D341Med (cell line): ENCODE data around the gene BLOC1S5.
"Not testable (repeated sequence)": the region's sequence is repeated elsewhere in the genome, so short reads cannot be mapped to it uniquely, and the experiment has no call there.

ENCODE experiments used
- DNase-seq: peaks from one replicate; pipeline ENCODE4 v3.0.0; 2012; ENCODE audit warnings: low spot score

Gene BLOC1S5

GRCh38 chr6:7993399-7993798 is 70.8 kb downstream of the BLOC1S5 start:
- DNase-seq, result no peak

DNA sequence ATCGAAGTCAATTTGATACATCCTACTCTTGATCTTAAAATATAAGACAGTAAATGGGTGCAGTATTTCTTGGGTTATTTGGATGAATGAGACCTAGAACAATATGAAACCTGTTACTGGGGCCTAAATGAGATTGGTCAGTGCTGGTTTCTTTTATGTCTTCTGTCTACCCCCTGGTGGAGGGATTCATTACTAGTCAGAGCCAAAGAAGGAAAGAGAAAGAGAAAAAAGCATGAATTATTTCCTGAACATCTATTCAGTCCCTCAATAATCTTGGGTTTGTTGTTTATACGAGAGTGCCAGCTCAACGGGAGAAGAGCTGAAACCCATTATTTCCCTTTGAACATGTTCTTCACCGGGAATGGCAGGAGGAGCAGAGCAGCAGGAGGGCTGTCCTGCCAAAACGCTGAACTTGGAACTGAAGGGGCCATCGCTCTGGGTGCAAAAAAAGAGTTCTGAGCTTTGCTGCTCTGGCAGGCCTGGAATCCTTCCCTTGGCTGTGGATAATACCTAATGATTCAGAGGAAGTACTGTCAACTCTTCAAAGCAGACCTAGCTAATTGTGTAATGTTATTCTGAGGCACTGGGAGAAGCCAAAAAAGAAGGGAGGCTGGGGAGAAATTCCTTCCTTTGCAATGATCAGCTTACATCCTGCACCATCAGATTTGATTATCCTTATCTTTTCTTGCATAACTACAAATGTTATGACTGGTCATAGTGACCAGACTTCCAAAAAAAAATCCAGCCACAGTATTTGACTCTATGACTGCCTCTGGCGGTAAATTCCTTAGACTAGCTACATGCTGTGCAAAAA is 72.0 kb downstream of the BLOC1S5 start:
- peak; percentile 61 for DNase-seq

DNA sequence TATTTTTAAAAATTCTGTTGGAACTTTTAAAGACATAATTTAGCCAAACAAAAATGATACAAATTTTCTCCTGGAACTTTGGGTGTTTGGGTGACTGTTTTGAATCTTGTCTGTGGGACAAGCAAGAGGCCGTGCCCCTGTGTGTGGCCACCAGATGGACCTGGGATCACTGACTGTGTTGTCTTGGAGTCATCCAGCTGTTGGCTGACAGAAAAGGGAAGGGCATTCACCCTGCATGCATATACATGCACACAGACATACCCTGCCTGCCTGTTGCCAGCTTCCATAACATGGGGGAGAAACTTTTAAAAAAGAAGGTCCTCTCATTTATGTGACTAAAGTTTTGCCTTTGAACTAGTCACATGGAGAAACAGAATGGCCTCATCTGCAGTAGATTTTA is 72.7 kb downstream of the BLOC1S5 start:
- no peak for DNase-seq

DNA sequence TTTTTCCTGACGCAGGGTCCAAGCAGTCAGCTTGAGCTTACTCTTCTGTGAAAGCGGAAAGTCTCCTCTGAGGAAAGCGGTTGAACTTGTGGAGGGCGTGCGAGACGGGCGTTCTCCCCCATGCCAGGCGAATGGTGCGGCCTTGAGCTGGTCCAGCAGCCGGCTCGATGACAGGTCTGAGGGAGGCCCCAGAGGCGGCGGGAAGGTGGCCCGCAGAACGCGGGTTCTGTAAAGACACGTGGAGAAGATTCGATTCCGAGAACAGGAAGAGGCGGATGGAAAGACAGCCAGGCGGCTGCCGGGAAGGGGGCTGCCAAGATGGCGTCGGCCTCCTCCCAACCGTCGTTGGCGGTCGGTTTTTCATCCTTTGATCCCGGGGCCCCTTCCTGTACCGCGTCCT is 78.0 kb downstream of the BLOC1S5 start:
- no peak for DNase-seq

DNA sequence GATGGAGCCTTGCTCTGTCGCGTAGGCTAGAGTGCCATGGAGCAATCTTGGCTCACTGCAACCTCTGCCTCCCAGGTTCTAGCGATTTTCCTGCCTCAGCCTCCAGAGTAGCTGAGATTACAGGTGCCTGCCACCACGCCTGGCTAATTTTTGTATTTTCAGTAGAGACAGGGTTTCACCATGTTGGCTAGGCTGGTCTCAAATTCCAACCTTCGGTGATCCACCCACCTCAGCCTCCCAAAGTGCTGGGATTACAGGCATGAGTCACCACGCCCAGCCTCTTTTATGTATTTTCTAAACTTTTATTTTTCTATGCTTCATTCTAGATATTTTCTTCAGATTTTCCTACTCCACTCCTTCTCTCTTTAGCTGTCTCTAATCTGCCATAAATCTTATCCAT is 80.2 kb downstream of the BLOC1S5 start:
- DNase-seq, result not testable (repeated sequence)

DNA sequence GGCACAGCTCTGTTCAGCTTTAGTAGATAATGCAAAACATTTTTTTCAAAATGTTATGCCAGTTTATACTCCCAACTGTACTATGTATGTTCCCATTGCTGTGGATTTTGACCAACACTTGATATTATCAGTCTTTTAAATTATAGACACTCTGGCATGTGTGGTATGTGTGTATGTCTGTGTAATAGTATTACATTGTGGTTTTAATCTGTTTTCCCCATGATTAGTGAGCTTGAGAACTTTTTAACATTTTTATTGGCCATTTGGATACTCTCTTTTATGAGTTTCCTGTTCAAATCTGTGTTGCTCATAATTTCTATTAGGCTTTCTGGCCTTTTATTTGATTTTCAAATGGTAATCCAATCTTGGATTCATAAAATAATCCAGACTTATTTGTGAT is 84.4 kb downstream of the BLOC1S5 start:
- DNase-seq, result no peak

DNA sequence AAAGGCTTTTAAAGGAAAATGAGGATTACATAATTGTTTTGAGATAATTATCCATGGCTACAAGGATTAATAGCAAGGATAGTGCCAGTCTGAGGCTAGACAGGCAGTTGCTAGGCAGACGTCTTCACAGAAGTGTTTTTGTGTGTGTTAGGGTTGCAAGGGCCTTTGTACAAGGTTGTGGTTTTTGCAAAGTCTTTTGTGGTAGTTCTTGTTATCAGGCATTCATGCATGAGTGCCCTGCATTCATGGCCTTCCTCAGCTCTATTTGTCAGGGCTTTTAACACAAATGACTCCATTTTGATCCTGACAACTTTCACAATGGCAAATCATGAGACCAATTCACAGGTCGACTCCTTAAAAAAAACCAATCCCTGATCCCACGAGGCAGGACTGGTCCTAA is 85.5 kb downstream of the BLOC1S5 start:
- DNase-seq, result peak; percentile 67

- DNase-seq, result no peak
These were observed 87.6 kb downstream of the BLOC1S5 start for GRCh38 chr6:7976485-7977056.

DNA sequence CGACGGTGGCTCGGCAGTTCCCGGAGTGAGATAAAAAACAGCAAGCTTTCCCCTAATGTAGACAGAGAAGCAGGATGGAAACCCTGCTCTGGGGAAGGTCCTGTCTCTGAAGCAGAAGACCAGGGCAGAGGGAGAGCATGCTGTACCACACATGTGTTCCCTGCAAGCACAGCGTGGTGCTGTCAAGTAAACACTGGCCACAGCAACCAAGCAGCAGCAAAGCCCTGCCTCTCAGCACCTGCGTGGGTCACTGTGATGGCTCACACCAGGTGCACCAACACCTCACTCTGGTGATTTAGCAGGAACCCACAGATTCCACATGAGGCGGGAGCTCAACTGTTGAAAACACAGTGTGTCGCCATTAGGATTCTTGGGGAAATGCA is 88.4 kb downstream of the BLOC1S5 start:
- DNase-seq, result no peak

DNA sequence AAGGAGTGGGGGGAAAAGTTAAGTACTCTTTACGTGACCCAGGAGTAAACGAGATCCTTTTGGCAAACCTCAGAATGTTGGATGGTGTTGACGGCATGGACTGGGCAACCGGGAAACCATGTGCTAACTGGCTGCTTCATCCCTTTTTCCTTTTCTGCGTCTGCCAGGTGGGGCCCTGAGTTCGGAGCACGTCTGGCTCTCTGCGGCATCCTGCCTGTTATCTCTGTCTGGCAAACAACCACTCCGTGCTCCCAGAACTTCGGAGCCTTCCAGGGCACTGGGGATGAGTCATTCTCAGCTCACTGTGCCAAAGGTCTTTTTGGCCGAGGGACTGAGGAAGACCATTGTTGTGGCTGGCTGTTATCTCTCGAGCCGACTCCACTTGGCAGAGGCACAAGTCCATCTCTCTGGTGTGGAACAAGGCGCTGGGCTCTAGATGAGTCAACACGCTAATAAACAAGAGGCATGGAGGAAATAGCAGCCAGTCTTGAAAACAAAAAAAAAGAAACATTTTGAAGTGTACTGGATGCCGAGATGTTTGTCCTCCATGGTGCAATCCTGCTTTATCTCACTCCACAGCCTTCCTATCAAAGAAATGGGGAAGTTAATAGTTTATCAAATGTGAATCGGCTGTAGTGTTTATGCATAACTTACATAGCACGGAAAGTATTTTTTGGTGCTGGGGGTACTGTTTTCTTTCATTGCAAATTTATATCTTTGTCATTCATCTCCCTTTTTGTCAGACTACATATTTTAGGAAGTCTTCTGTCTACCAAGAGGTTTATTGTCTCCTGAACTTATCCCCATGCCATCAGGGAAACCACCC is 89.0 kb downstream of the BLOC1S5 start:
- no peak for DNase-seq

- no peak for DNase-seq
These were observed 89.6 kb downstream of the BLOC1S5 start for GRCh38 chr6:7974565-7974937.

- DNase-seq, result no peak
These were observed 90.6 kb downstream of the BLOC1S5 start for GRCh38 chr6:7973584-7973983.

DNA sequence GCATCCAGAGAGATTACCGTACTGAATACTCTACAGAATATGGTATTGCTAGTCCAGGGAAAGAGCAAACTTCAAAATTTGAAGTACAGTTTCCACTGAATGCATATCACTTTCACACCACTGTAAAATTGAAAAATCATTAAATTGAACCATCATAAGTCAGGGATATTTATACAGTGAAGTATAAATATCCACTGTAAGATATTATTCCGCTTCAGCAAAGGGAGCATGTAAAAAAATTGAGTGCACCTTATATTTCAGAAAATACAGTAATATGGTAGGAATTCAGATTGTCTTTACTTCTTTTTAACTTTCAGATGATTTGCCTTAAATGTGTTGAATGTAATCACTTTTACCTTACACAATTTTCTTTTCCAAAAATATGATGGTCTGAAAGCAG is 92.7 kb downstream of the BLOC1S5 start:
- DNase-seq, result no peak

DNA sequence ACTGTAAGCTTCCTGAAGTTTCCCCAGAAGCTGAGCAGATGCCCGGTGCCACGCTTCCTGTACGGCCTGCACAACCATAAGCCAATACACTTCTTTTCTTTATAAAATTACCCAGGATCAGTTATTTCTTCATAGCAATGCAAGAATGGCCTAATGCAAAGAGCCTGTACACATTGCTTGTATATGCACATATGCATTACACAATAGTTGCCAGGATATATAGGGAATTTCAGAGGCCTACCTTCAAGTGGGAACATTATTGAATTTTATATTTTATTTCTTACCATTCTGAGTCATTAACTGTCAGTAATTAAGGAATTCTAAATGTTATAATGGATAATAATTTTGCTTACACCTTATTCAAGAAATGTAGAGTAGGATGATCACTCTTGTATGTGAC is 93.6 kb downstream of the BLOC1S5 start:
- DNase-seq, result no peak
